Nephron progenitor cell (in vitro differentiated cells): Measurements from ENCODE around the gene KRTAP9-3.
"Not testable (repeated sequence)": the region's sequence is repeated elsewhere in the genome, so short reads cannot be mapped to it uniquely, and the experiment has no call there.

Experiments used
- DNase-seq: peaks from one replicate; pipeline ENCODE4 v3.0.0; 2021
- H3K27ac Mint-ChIP-seq: 2 replicates; pipeline ENCODE4 v1.8.0; 2021; ENCODE audit warnings: mild to moderate bottlenecking, moderate library complexity, mixed read lengths
- H3K27me3 Mint-ChIP-seq: 2 replicates; pipeline ENCODE4 v1.8.0; 2021; ENCODE audit warnings: mild to moderate bottlenecking, low read depth, mixed read lengths; ENCODE audit not compliant: poor library complexity
- H3K36me3 Mint-ChIP-seq: 2 replicates; pipeline ENCODE4 v1.8.0; 2021; ENCODE audit warnings: low read depth, mixed read lengths
- H3K4me1 Mint-ChIP-seq: 2 replicates; pipeline ENCODE4 v1.8.0; 2021; ENCODE audit warnings: mixed read lengths
- H3K4me3 Mint-ChIP-seq: 2 replicates; pipeline ENCODE4 v1.8.0; 2021; ENCODE audit warnings: mild to moderate bottlenecking, moderate library complexity, mixed read lengths
- H3K9me3 Mint-ChIP-seq: 2 replicates; pipeline ENCODE4 v1.8.0; 2021; ENCODE audit warnings: mild to moderate bottlenecking, moderate library complexity, mixed read lengths
- CTCF ChIP-seq: fragments of 200-600 bp; sonication (generic); IDR thresholded peaks from 2 replicates; pipeline ENCODE4 v1.5.0; 2021; ENCODE audit warnings: antibody characterized with exemption

KRTAP9-3 gene

GRCh38 chr17:41264599-41264998 is 32.4 kb downstream of the KRTAP9-3 start:
- DNase-seq: no peak
- H3K36me3 Mint-ChIP-seq: no peaks in the 10 kb centered on the region
- no peaks in the 10 kb centered on the region for H3K4me1 Mint-ChIP-seq
- TF ChIP-seq CTCF: no peak
- peaks cover 35% of the 10 kb centered on the region for H3K27me3 Mint-ChIP-seq
- H3K4me3 Mint-ChIP-seq: no peak overlapping the region
- no peak overlapping the region for H3K27ac Mint-ChIP-seq
- no peaks in the 10 kb centered on the region for H3K9me3 Mint-ChIP-seq

GRCh38 chr17:41265078-41265477 is 32.8 kb downstream of the KRTAP9-3 start, which contains the start of gene KRTAP9-6:
Gene KRTAP9-6, plus strand, starts transcription at chr17:41265378. Its CDS starts 0 bp downstream, at chr17:41265378.
- H3K9me3 Mint-ChIP-seq: no peaks in the 10 kb centered on the region
- no peak within 1 kb of the TSS for H3K27ac Mint-ChIP-seq
- no peak for TF ChIP-seq CTCF
- no peaks in the 10 kb centered on the region for H3K4me1 Mint-ChIP-seq
- no peak within 1 kb of the TSS for H3K4me3 Mint-ChIP-seq
- no peak for DNase-seq
- peaks cover 33% of the 10 kb centered on the region for H3K27me3 Mint-ChIP-seq
- H3K36me3 Mint-ChIP-seq: no peaks in the 10 kb centered on the region

- no peak for TF ChIP-seq CTCF
- H3K4me3 Mint-ChIP-seq: no peak overlapping the region
- no peak for DNase-seq
- no peaks in the 10 kb centered on the region for H3K4me1 Mint-ChIP-seq
- no peak overlapping the region for H3K27ac Mint-ChIP-seq
- H3K36me3 Mint-ChIP-seq: no peaks in the 10 kb centered on the region
- peaks cover 22% of the 10 kb centered on the region for H3K27me3 Mint-ChIP-seq
- no peaks in the 10 kb centered on the region for H3K9me3 Mint-ChIP-seq
Measured at GRCh38 chr17:41267711-41268110, 35.5 kb downstream of the KRTAP9-3 start.

GRCh38 chr17:41271323-41271722 is 39.1 kb downstream of the KRTAP9-3 start:
- H3K27me3 Mint-ChIP-seq: not testable (repeated sequence)

GRCh38 chr17:41271858-41272257 is 39.6 kb downstream of the KRTAP9-3 start:
- Mint-ChIP-seq H3K36me3 (no peaks in the 10 kb centered on the region), H3K27me3 (peaks cover 5% of the 10 kb centered on the region), H3K4me3 (no peak overlapping the region), H3K27ac (no peak overlapping the region), H3K4me1 (no peaks in the 10 kb centered on the region), H3K9me3 (no peaks in the 10 kb centered on the region)
- no peak for TF ChIP-seq CTCF
- DNase-seq: no peak

More at GRCh38 chr17:41271323-41271722, 39.1 kb downstream of the KRTAP9-3 start:
- not testable (repeated sequence) for DNase-seq, H3K27ac Mint-ChIP-seq, H3K4me3 Mint-ChIP-seq, H3K9me3 Mint-ChIP-seq, H3K36me3 Mint-ChIP-seq, H3K4me1 Mint-ChIP-seq

- not testable (repeated sequence) for H3K4me3 Mint-ChIP-seq, H3K4me1 Mint-ChIP-seq, H3K27ac Mint-ChIP-seq, H3K36me3 Mint-ChIP-seq, DNase-seq, H3K9me3 Mint-ChIP-seq
- H3K27me3 Mint-ChIP-seq: peaks cover 16% of the 10 kb centered on the region
Measured at GRCh38 chr17:41275648-41276190, 43.5 kb downstream of the KRTAP9-3 start, which contains the start of gene KRTAP9-7. Gene KRTAP9-7, plus strand, starts transcription at chr17:41275698. Its CDS starts 0 bp downstream, at chr17:41275698.
